IMR-90 (cell line): ENCODE data around the gene MARK4. TPM values are rescaled to one million over a fixed set of nuclear protein-coding genes. Genes with fewer than 3 reads are reported as not detected.

Experiments used
- ATAC-seq: fragments of 200-7000 bp; cut with Tn5 transposase; 2 replicates; pipeline ENCODE4 v1.9.1; 2020; ENCODE audit warnings: low read depth, mild to moderate bottlenecking, moderate library complexity
- BruUV-seq: library from RNA; stranded (reverse); fragments of 400-500 nt; replicated peaks from 2 replicates; lab custom pipeline; 2021; lab: Mats Ljungman, UMichigan
- CTCF ChIA-PET: fragments of 300-600 bp; formaldehyde crosslinking; extraction: SDS; loops from one replicate; lab custom pipeline; 2021; ENCODE audit warnings: antibody characterized with exemption; lab: Yijun Ruan, JAX
- POLR2A ChIA-PET: fragments of 300-600 bp; sonication (Branson Sonifier 250); formaldehyde crosslinking; loops from one replicate; lab custom pipeline; 2022; ENCODE audit warnings: antibody characterized with exemption; ENCODE audit not compliant: unreplicated experiment; lab: Charles Lee
- DNase-seq: peaks from one replicate; pipeline ENCODE4 v3.0.0; 2013
- H2AFZ ChIP-seq: replicated peaks from 2 replicates; pipeline ENCODE3; 2013; ENCODE audit warnings: low read length, mild to moderate bottlenecking; ENCODE audit not compliant: poor library complexity
- H2AK5ac ChIP-seq: 2 replicates; pipeline ENCODE4 v1.6.1; 2013; ENCODE audit warnings: low read depth, low read length, inconsistent platforms
- H2AK9ac ChIP-seq: replicated peaks from 2 replicates; pipeline ENCODE3; 2013; ENCODE audit warnings: mild to moderate bottlenecking, low read depth, low read length, moderate library complexity; ENCODE audit not compliant: poor library complexity
- H2BK120ac ChIP-seq: 2 replicates; pipeline ENCODE4 v1.6.1; 2013; ENCODE audit warnings: low read depth, low read length, inconsistent platforms
- H2BK15ac ChIP-seq: 3 replicates; pipeline ENCODE4 v1.6.1; 2013; ENCODE audit warnings: low read depth, low read length, inconsistent platforms
- H2BK20ac ChIP-seq: 2 replicates; pipeline ENCODE4 v1.6.1; 2013; ENCODE audit warnings: low read depth, mild to moderate bottlenecking, inconsistent platforms, low read length, moderate library complexity
- H2BK5ac ChIP-seq: 2 replicates; pipeline ENCODE4 v1.6.1; 2013; ENCODE audit warnings: mild to moderate bottlenecking, low read depth, low read length, inconsistent platforms; ENCODE audit not compliant: poor library complexity, severe bottlenecking
- H3K14ac ChIP-seq: replicated peaks from 2 replicates; pipeline ENCODE4 v1.6.1; 2013; ENCODE audit warnings: low read depth, low read length, inconsistent platforms
- H3K18ac ChIP-seq: 2 replicates; pipeline ENCODE4 v1.6.1; 2013; ENCODE audit warnings: low read depth, low read length, control low read depth
- H3K23ac ChIP-seq: 2 replicates; pipeline ENCODE4 v1.6.1; 2013; ENCODE audit warnings: low read depth, low read length, inconsistent platforms
- H3K27ac ChIP-seq: 2 replicates; pipeline ENCODE4 v1.5.1; 2013; ENCODE audit warnings: mild to moderate bottlenecking, control low read depth, low read length; ENCODE audit not compliant: insufficient read depth
- H3K27me3 ChIP-seq: 2 replicates; pipeline ENCODE4 v1.6.1; 2013; ENCODE audit warnings: low read length; ENCODE audit not compliant: control insufficient read depth, insufficient read depth
- H3K36me3 ChIP-seq: 2 replicates; pipeline ENCODE4 v1.6.1; 2013; ENCODE audit warnings: low read length, mixed read lengths; ENCODE audit not compliant: control insufficient read depth, insufficient read depth
- H3K4ac ChIP-seq: 2 replicates; pipeline ENCODE4 v1.6.1; 2013; ENCODE audit warnings: low read depth, low read length, inconsistent platforms
- H3K4me1 ChIP-seq: 2 replicates; pipeline ENCODE4 v1.6.1; 2013; ENCODE audit warnings: low read length, mixed read lengths; ENCODE audit not compliant: control insufficient read depth, insufficient read depth
- H3K4me2 ChIP-seq: 2 replicates; pipeline ENCODE4 v1.6.1; 2013; ENCODE audit warnings: low read depth, mild to moderate bottlenecking, control low read depth, low read length, moderate library complexity
- H3K4me3 ChIP-seq: 2 replicates; pipeline ENCODE4 v1.5.1; 2013; ENCODE audit warnings: low read depth, mild to moderate bottlenecking, control low read depth, low read length, moderate library complexity; ENCODE audit not compliant: insufficient read depth
- H3K56ac ChIP-seq: 2 replicates; pipeline ENCODE4 v1.6.1; 2013; ENCODE audit warnings: low read length, inconsistent platforms; ENCODE audit not compliant: insufficient read depth; ENCODE audit errors: extremely low read depth
- H3K79me1 ChIP-seq, 2 experiments: 2 replicates each; pipeline ENCODE4 v1.6.1; 2013; ENCODE audit warnings: low read length in 2 of 2, inconsistent platforms in 1 of 2, low read depth in 1 of 2
- H3K9ac ChIP-seq: 2 replicates; pipeline ENCODE4 v1.6.1; 2013; ENCODE audit warnings: low read depth, low read length, control low read depth
- H3K9me1 ChIP-seq: 2 replicates; pipeline ENCODE4 v1.6.1; 2013; ENCODE audit warnings: low read length, inconsistent platforms; ENCODE audit not compliant: insufficient read depth
- H3K9me3 ChIP-seq: 2 replicates; pipeline ENCODE4 v1.6.1; 2013; ENCODE audit warnings: low read length; ENCODE audit not compliant: control insufficient read depth, insufficient read depth
- H4K20me1 ChIP-seq: 2 replicates; pipeline ENCODE4 v1.6.1; 2013; ENCODE audit warnings: low read length, inconsistent platforms; ENCODE audit not compliant: insufficient read depth
- H4K5ac ChIP-seq: 2 replicates; pipeline ENCODE4 v1.6.1; 2013; ENCODE audit warnings: mild to moderate bottlenecking, low read depth, low read length, control low read depth
- H4K8ac ChIP-seq, 2 experiments: 2 replicates each; pipeline ENCODE4 v1.6.1; 2013; ENCODE audit warnings: low read depth in 2 of 2, low read length in 2 of 2, control low read depth in 1 of 2, inconsistent platforms in 1 of 2
- H4K91ac ChIP-seq: 2 replicates; pipeline ENCODE4 v1.6.1; 2013; ENCODE audit warnings: low read depth, low read length, inconsistent platforms; ENCODE audit not compliant: insufficient read depth
- BHLHE40 ChIP-seq: fragments of 150-350 bp; IDR thresholded peaks from 2 replicates; pipeline ENCODE4 v1.6.1; 2016; ENCODE audit warnings: mild to moderate bottlenecking, low read depth, low read length
- CEBPB ChIP-seq: IDR thresholded peaks from 2 replicates; pipeline ENCODE4 v1.6.1; 2012; ENCODE audit warnings: low read depth, low read length, improper control_type of control experiment
- CHD1 ChIP-seq: IDR thresholded peaks from 2 replicates; pipeline ENCODE4 v1.6.1; 2012; ENCODE audit warnings: low read depth, low read length, improper control_type of control experiment
- FOS ChIP-seq: fragments of 150-350 bp; IDR thresholded peaks from 2 replicates; pipeline ENCODE4 v1.6.1; 2016; ENCODE audit warnings: low read depth, low read length
- MAFK ChIP-seq: IDR thresholded peaks from 2 replicates; pipeline ENCODE4 v1.6.1; 2012; ENCODE audit warnings: low read depth, low read length, improper control_type of control experiment
- MAZ ChIP-seq: IDR thresholded peaks from 2 replicates; pipeline ENCODE4 v1.6.1; 2012; ENCODE audit warnings: low read depth, mild to moderate bottlenecking, low read length, improper control_type of control experiment, moderate library complexity, borderline replicate concordance
- MXI1 ChIP-seq: IDR thresholded peaks from 2 replicates; pipeline ENCODE4 v1.6.1; 2012; ENCODE audit warnings: low read depth, mild to moderate bottlenecking, low read length, moderate library complexity, borderline replicate concordance
- NFE2L2 ChIP-seq: fragments of 150-350 bp; IDR thresholded peaks from 2 replicates; pipeline ENCODE4 v1.6.1; 2016; ENCODE audit warnings: low read depth, mild to moderate bottlenecking, low read length
- POLR2A ChIP-seq: IDR thresholded peaks from 2 replicates; pipeline ENCODE4 v1.6.1; 2012; ENCODE audit warnings: mild to moderate bottlenecking, low read depth, low read length
- RAD21 ChIP-seq: IDR thresholded peaks from 2 replicates; pipeline ENCODE4 v1.6.1; 2012; ENCODE audit warnings: low read length, improper control_type of control experiment
- RCOR1 ChIP-seq: IDR thresholded peaks from 2 replicates; pipeline ENCODE4 v1.6.1; 2012; ENCODE audit warnings: mild to moderate bottlenecking, low read length, improper control_type of control experiment; ENCODE audit not compliant: insufficient replicate concordance
- WGBS, 2 experiments: methylation state at CpG; one replicate each; pipeline versions ENCODE4 v1.1.5 to v1.1.7; 2013; ENCODE audit warnings: missing lambda C conversion rate in 2 of 2; ENCODE audit not compliant: insufficient read length in 1 of 2; ENCODE audit errors: extremely low coverage in 2 of 2; 5-methylcytosine and 5-hydroxymethylcytosine counted together
- dilution Hi-C: fragments of 300-500 bp; cut with HindIII; formaldehyde crosslinking; loops from one replicate; pipeline ENCODE4 v1.14.3; 2018; ENCODE audit warnings: low sequenced_read_pairs; ENCODE audit not compliant: unreplicated experiment
- in situ Hi-C: fragments of 300-500 bp; cut with MboI; formaldehyde crosslinking; loops from 3 replicates; pipeline ENCODE4 v1.14.3; 2019; ENCODE audit warnings: low sequenced_read_pairs, inconsistent platforms, mixed read lengths
- intact Hi-C: fragments of 100-400 bp; cut with micrococcal nuclease; formaldehyde crosslinking; loops from 2 replicates; pipeline ENCODE4 v1.10.0; 2022
- polyA plus RNA-seq, 3 experiments: library from polyadenylated mRNA; depleted of rRNA; stranded (reverse); fragments of >200 nt; gene quantifications; 2 replicates each; pipeline ENCODE4 v1.2.3, GENCODE V29; 2012; ENCODE audit warnings: low replicate concordance in 1 of 3
- total RNA-seq: library from RNA; depleted of rRNA; stranded (reverse); fragments of >200 nt; gene quantifications from 2 replicates; pipeline ENCODE4 v1.2.3, GENCODE V29; 2012
- TF ChIP-seq, protein P1 (sequence below): conservative IDR thresholded peaks from 2 replicates; pipeline ENCODE4 v1.5.1; 2012; ENCODE audit warnings: mild to moderate bottlenecking, low read depth, low read length, improper control_type of control experiment
- TF ChIP-seq, protein P2 (sequence below): fragments of 150-350 bp; IDR thresholded peaks from 2 replicates; pipeline ENCODE4 v1.6.1; 2017; ENCODE audit warnings: mild to moderate bottlenecking, antibody characterized with exemption, low read length, low read depth
- TF ChIP-seq, protein P3 (sequence below): fragments of 150-350 bp; IDR thresholded peaks from 2 replicates; pipeline ENCODE4 v1.6.1; 2016; ENCODE audit warnings: low read depth, mild to moderate bottlenecking, low read length, moderate library complexity, borderline replicate concordance

Gene MARK4
- total and polyA plus RNA-seq, 2 of the 4 experiments (the other 2 are of a cell fraction), result 11.3 to 20.7 TPM

DNA sequence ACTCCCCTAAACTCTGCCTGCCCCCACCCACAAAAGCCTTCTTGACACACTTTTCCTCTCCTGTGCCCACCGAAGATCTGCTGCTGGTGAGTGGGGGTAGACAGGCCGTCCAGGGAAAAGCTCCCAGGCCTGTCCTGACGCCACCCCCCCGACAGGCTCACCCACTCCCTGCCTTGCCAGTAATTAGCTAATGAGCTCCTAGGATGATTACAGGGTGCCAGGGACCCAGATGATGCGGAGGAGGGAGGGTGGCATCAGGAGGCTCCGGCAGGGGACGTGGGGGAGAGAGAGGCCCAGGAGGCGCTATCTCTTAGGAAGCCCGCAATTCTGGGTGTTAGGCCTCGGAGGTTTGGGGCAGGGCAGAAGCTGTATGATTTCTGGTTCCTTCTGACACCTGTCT lies 27.0 kb downstream of the MARK4 start:
- WGBS, 2 experiments, result no CpG with 5 or more reads among the region's 10 CpGs
- no peak for ATAC-seq
- no peak overlapping the region for H3K4me3 ChIP-seq
- H3K18ac ChIP-seq, result no peak overlapping the region
- no peak overlapping the region for H2AK9ac ChIP-seq
- no peak overlapping the region for H3K4me2 ChIP-seq
- ChIA-PET CTCF (no interaction called here), POLR2A (no interaction called here)
- no peaks in the 10 kb centered on the region for H3K9me3 ChIP-seq
- TF ChIP-seq BHLHE40, result no peak
- TF ChIP-seq, protein P1, sequence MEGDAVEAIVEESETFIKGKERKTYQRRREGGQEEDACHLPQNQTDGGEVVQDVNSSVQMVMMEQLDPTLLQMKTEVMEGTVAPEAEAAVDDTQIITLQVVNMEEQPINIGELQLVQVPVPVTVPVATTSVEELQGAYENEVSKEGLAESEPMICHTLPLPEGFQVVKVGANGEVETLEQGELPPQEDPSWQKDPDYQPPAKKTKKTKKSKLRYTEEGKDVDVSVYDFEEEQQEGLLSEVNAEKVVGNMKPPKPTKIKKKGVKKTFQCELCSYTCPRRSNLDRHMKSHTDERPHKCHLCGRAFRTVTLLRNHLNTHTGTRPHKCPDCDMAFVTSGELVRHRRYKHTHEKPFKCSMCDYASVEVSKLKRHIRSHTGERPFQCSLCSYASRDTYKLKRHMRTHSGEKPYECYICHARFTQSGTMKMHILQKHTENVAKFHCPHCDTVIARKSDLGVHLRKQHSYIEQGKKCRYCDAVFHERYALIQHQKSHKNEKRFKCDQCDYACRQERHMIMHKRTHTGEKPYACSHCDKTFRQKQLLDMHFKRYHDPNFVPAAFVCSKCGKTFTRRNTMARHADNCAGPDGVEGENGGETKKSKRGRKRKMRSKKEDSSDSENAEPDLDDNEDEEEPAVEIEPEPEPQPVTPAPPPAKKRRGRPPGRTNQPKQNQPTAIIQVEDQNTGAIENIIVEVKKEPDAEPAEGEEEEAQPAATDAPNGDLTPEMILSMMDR, result no peak
- TF ChIP-seq NFE2L2, result no peak
- no peak for TF ChIP-seq MAZ
- TF ChIP-seq MXI1, result no peak
- TF ChIP-seq, protein P2, sequence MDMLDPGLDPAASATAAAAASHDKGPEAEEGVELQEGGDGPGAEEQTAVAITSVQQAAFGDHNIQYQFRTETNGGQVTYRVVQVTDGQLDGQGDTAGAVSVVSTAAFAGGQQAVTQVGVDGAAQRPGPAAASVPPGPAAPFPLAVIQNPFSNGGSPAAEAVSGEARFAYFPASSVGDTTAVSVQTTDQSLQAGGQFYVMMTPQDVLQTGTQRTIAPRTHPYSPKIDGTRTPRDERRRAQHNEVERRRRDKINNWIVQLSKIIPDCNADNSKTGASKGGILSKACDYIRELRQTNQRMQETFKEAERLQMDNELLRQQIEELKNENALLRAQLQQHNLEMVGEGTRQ, result no peak
- TF ChIP-seq RAD21, result no peak
- TF ChIP-seq, protein P3, sequence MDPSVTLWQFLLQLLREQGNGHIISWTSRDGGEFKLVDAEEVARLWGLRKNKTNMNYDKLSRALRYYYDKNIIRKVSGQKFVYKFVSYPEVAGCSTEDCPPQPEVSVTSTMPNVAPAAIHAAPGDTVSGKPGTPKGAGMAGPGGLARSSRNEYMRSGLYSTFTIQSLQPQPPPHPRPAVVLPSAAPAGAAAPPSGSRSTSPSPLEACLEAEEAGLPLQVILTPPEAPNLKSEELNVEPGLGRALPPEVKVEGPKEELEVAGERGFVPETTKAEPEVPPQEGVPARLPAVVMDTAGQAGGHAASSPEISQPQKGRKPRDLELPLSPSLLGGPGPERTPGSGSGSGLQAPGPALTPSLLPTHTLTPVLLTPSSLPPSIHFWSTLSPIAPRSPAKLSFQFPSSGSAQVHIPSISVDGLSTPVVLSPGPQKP, result no peak
- no peak for TF ChIP-seq CHD1
- TF ChIP-seq CEBPB, result no peak
- no peak for TF ChIP-seq MAFK
- TF ChIP-seq RCOR1, result no peak
- TF ChIP-seq POLR2A, result no peak
- no peak for TF ChIP-seq FOS
- H4K20me1 ChIP-seq, result peaks cover 15% of the 10 kb centered on the region
- H2BK120ac ChIP-seq, result no peak overlapping the region
- peaks cover 52% of the 10 kb centered on the region for H3K36me3 ChIP-seq
- DNase-seq, result no peak
- no peak overlapping the region for H3K23ac ChIP-seq
- H4K91ac ChIP-seq, result no peak overlapping the region
- H2BK15ac ChIP-seq, result no peak overlapping the region
- H3K9me1 ChIP-seq, result peaks cover 10% of the 10 kb centered on the region
- no peak overlapping the region for H3K56ac ChIP-seq
- in situ Hi-C loops (no loop called here), intact Hi-C loops (no loop called here), dilution Hi-C loops (no loop called here)
- H2AFZ ChIP-seq, result no peak overlapping the region
- no peak overlapping the region for H3K4ac ChIP-seq
- peaks cover 7 to 14% of the 10 kb centered on the region in 2 experiments; a peak in 3 of 4 replicates for H3K79me1 ChIP-seq
- no peak overlapping the region for H3K27ac ChIP-seq
- H2BK5ac ChIP-seq, result no peak overlapping the region
- no peak overlapping the region for H2AK5ac ChIP-seq
- H4K5ac ChIP-seq, result no peak overlapping the region
- no peak overlapping the region for H3K14ac ChIP-seq
- no peaks in the 10 kb centered on the region for H3K27me3 ChIP-seq
- no peak overlapping the region for H4K8ac ChIP-seq
- no peak overlapping the region for H2BK20ac ChIP-seq
- H3K4me1 ChIP-seq, result peaks cover 8% of the 10 kb centered on the region
- H3K9ac ChIP-seq, result no peak overlapping the region
- no TSS peak for BruUV-seq
